Measurements from ENCODE around the gene PTH1R.

DNA sequence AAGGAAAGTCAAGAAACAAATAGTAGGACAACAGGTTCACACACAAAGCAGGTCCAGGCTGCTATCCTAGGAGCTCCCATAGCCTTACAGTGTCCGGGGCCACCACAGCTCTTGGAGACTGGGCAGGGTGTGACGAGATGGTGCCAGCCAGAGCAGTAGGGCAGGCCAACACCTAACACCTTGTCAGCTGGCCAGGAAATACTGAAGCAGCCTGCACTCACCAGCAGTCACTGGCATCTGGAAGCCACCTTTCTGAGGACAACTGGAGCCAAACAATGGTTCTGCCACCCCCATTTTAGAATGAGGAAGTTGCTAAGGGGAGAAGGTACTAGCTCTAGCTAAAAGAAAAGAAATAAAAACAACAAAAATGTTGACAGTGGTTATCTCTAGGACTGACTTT is 51.8 kb downstream of the PTH1R start:
- TF ChIP-seq, protein P1, sequence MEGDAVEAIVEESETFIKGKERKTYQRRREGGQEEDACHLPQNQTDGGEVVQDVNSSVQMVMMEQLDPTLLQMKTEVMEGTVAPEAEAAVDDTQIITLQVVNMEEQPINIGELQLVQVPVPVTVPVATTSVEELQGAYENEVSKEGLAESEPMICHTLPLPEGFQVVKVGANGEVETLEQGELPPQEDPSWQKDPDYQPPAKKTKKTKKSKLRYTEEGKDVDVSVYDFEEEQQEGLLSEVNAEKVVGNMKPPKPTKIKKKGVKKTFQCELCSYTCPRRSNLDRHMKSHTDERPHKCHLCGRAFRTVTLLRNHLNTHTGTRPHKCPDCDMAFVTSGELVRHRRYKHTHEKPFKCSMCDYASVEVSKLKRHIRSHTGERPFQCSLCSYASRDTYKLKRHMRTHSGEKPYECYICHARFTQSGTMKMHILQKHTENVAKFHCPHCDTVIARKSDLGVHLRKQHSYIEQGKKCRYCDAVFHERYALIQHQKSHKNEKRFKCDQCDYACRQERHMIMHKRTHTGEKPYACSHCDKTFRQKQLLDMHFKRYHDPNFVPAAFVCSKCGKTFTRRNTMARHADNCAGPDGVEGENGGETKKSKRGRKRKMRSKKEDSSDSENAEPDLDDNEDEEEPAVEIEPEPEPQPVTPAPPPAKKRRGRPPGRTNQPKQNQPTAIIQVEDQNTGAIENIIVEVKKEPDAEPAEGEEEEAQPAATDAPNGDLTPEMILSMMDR (IDR thresholded peaks at IDR 0.05) = no peak
- no peak for TF ChIP-seq POLR2A (IDR thresholded peaks at IDR 0.05)
